Muscle of leg (tissue), 11 donors: ENCODE results near the gene GABBR2. TPM values are rescaled to one million over a fixed set of nuclear protein-coding genes. Genes with fewer than 3 reads are reported as not detected.

Experiments used
- DNase-seq: peaks from one replicate; pipeline ENCODE4 v3.0.0; 2013
- H3K27ac ChIP-seq: one replicate; pipeline ENCODE4 v1.5.1; 2013; ENCODE audit warnings: mild to moderate bottlenecking, low read length, control low read depth
- H3K27me3 ChIP-seq: one replicate; pipeline ENCODE4 v1.6.1; 2013; ENCODE audit warnings: low read length; ENCODE audit not compliant: control insufficient read depth, insufficient read depth
- H3K36me3 ChIP-seq: one replicate; pipeline ENCODE4 v1.6.1; 2013; ENCODE audit warnings: low read length; ENCODE audit not compliant: control insufficient read depth, insufficient read depth
- H3K4me1 ChIP-seq: one replicate; pipeline ENCODE4 v1.6.1; 2013; ENCODE audit warnings: low read length; ENCODE audit not compliant: control insufficient read depth, insufficient read depth
- H3K4me3 ChIP-seq: one replicate; pipeline ENCODE4 v1.5.1; 2013; ENCODE audit warnings: low read length, control low read depth
- H3K9me3 ChIP-seq: replicated peaks from 2 replicates; pipeline ENCODE4 v1.6.1; 2013; ENCODE audit warnings: low read depth, low read length; ENCODE audit not compliant: control insufficient read depth
- WGBS: methylation state at CpG from one replicate; pipeline ENCODE4 v1.1.5; 2013; ENCODE audit warnings: missing lambda C conversion rate; ENCODE audit not compliant: insufficient coverage; 5-methylcytosine and 5-hydroxymethylcytosine counted together
- polyA plus RNA-seq, 8 donors: library from polyadenylated mRNA; unstranded; fragments of 120-200 nt; gene quantifications; one replicate each; pipeline versions ENCODE4 v1.2.1 to v1.2.3, GENCODE V29; 2013; ENCODE audit warnings: inconsistent platforms in 1 of 8, low replicate concordance in 1 of 8; ENCODE audit not compliant: insufficient read length in 8 of 8, insufficient read depth in 1 of 8
- total RNA-seq: library from RNA; stranded (reverse); fragments of 120-200 nt; gene quantifications from one replicate; pipeline ENCODE4 v1.2.4, GENCODE V29; 2013

The GABBR2 gene
- total and polyA plus RNA-seq, 9 donors = 0.35 to 1.6 (median 0.89) TPM

- Histone ChIP-seq H3K4me1 (peaks cover 7% of the 10 kb centered on the region), H3K4me3 (no peak overlapping the region), H3K27ac (no peak overlapping the region), H3K9me3 (peaks cover 4% of the 10 kb centered on the region), H3K36me3 (no peaks in the 10 kb centered on the region), H3K27me3 (peaks cover 5% of the 10 kb centered on the region)
- WGBS = no CpG with 5 or more reads among the region's 1 CpG
- no peak for DNase-seq
Observed at GRCh38 chr9:98365227-98365669, 343.5 kb downstream of the GABBR2 start.

DNA sequence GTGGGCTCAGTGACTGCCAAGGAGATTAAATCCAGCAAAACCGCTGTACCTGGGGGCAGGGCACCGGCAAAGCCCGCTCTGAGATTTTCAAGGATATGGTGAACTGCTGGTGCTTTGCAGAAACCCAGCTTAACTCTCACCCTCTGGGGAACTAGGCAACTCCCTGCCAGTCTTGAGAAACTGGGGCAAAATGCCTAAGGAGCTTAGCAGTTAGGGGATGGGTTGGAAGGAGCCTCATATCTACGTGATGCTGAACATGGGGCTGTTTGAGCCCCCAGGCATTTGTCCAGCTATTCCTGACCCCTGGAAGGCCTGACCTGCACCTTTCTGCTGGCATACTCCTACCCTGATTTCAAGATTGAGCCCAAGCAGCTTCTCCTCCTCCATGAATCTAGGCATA is 344.6 kb downstream of the GABBR2 start:
- peaks cover 7% of the 10 kb centered on the region for H3K4me1 ChIP-seq
- no peak for DNase-seq
- WGBS = 60% methylated on average over 1 of the region's 4 CpGs
- H3K4me3 ChIP-seq = no peak overlapping the region
- peaks cover 4% of the 10 kb centered on the region for H3K9me3 ChIP-seq
- no peak overlapping the region for H3K27ac ChIP-seq
- H3K27me3 ChIP-seq = peaks cover 5% of the 10 kb centered on the region
- H3K36me3 ChIP-seq = no peaks in the 10 kb centered on the region

DNA sequence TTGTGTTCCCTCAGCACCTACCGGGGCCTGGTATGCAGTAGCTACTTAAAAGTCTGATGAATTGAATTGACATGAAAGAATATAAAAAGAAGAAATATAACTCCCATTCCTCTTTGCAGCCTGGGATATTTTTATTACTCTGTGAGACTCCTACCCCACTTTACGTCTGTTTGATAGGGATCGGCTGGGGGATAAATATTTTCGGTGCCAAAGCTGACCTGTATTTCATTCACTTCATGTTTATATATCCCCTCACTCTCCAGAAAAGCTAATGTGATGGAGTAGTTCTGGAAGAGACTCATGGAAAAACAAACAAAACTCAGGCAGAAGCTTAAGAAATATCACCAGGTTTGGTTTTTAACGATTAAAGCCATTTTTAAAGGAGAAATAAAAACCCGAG is 345.1 kb downstream of the GABBR2 start:
- peaks cover 4% of the 10 kb centered on the region for H3K9me3 ChIP-seq
- WGBS = 47% methylated on average over 2 of the region's 6 CpGs
- no peaks in the 10 kb centered on the region for H3K36me3 ChIP-seq
- no peak overlapping the region for H3K4me3 ChIP-seq
- H3K4me1 ChIP-seq = peaks cover 3% of the 10 kb centered on the region
- no peak for DNase-seq
- H3K27ac ChIP-seq = no peak overlapping the region
- peaks cover 5% of the 10 kb centered on the region for H3K27me3 ChIP-seq

DNA sequence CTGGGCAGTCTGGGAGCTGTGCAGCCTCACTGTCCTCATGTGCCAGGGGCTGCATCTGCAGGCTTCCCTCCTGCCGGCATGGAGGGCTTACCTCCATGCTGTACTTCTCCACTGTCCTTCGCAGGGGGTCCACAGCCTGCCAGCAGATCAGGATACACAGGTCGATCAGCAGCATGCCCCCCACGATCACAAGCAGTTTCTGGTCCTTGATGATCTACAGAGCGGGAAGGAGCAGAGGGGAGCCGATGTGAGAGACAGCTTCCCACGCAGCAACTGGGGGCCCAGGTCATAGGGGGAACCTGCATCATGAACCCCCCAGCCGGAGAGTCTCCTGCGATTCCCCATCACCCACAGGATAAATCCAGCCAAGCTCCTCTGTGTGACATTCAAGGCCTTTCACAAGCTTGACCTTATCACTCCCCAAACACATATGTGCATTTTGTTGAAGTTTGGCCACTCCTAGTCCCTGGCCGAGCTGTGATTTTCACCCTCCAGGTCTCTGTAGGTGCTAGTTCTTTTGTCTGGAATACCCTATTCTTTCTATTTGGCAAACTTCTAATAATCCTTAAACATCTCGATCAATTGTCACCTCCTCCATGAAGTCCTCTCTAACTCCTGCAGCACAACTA is 346.0 kb downstream of the GABBR2 start:
- H3K4me1 ChIP-seq = peaks cover 2% of the 10 kb centered on the region
- H3K36me3 ChIP-seq = no peaks in the 10 kb centered on the region
- 81% methylated on average over 6 of the region's 11 CpGs for WGBS
- H3K4me3 ChIP-seq = no peak overlapping the region
- H3K9me3 ChIP-seq = peaks cover 4% of the 10 kb centered on the region
- peaks cover 5% of the 10 kb centered on the region for H3K27me3 ChIP-seq
- DNase-seq = no peak
- no peak overlapping the region for H3K27ac ChIP-seq

DNA sequence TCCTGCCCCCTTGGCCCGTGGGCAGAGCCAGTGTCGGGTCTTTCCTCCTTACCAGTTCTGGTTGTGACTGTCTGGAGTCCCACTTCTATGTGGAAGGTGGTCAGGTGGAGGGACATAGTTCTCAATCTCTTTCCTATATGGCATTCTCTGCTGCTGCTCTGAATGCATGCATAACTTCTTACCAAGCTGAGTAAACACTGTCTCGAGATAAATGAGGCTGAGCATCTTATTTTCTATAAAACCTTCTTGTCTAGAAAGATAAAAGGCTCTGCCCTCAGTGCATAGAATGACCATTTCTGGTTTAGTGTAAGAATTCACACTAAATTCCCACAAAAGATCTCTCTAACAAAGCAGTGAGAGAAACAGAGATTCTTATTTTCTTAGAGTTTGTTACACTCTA is 347.1 kb downstream of the GABBR2 start:
- Histone ChIP-seq H3K4me1 (peaks cover 2% of the 10 kb centered on the region), H3K4me3 (no peak overlapping the region), H3K27ac (no peak overlapping the region), H3K36me3 (no peaks in the 10 kb centered on the region), H3K9me3 (peaks cover 4% of the 10 kb centered on the region), H3K27me3 (peaks cover 5% of the 10 kb centered on the region)
- 60% methylated on average over 2 of the region's 3 CpGs for WGBS
- DNase-seq = no peak

GRCh38 chr9:98360176-98360708 is 348.5 kb downstream of the GABBR2 start:
- DNase-seq = no peak
- no CpG with 5 or more reads among the region's 2 CpGs for WGBS

DNA sequence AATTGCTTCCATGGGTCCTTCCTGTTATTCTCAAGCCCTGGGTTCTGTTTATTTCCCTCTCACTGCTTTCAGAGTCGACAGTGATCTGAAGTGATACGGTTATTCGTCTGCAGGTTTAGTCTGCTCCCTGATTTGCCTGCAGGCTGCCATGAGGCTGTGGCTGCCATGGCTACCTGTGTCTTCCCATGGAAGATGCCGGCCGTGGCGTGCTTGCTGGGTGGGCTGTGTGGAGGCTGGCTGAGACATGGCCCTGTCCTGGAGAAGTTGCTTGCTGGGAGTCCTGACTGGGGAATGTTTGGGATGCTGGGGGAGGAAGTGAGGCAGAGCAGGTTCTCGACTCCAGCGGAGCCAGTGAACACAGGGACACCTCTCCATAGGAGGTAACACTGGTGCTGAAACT is 349.2 kb downstream of the GABBR2 start:
- H3K9me3 ChIP-seq = no peaks in the 10 kb centered on the region
- H3K36me3 ChIP-seq = no peaks in the 10 kb centered on the region
- no peak overlapping the region for H3K4me3 ChIP-seq
- H3K27ac ChIP-seq = no peak overlapping the region
- peaks cover 2% of the 10 kb centered on the region for H3K4me1 ChIP-seq
- 74% methylated on average over 5 of the region's 8 CpGs for WGBS
- DNase-seq = no peak
- H3K27me3 ChIP-seq = peaks cover 5% of the 10 kb centered on the region

More at GRCh38 chr9:98360176-98360708, 348.5 kb downstream of the GABBR2 start:
- H3K9me3 ChIP-seq = peaks cover 1% of the 10 kb centered on the region
- H3K36me3 ChIP-seq = no peaks in the 10 kb centered on the region
- H3K4me3 ChIP-seq = no peak overlapping the region
- no peak overlapping the region for H3K27ac ChIP-seq
- H3K4me1 ChIP-seq = peaks cover 2% of the 10 kb centered on the region
- H3K27me3 ChIP-seq = peaks cover 5% of the 10 kb centered on the region

DNA sequence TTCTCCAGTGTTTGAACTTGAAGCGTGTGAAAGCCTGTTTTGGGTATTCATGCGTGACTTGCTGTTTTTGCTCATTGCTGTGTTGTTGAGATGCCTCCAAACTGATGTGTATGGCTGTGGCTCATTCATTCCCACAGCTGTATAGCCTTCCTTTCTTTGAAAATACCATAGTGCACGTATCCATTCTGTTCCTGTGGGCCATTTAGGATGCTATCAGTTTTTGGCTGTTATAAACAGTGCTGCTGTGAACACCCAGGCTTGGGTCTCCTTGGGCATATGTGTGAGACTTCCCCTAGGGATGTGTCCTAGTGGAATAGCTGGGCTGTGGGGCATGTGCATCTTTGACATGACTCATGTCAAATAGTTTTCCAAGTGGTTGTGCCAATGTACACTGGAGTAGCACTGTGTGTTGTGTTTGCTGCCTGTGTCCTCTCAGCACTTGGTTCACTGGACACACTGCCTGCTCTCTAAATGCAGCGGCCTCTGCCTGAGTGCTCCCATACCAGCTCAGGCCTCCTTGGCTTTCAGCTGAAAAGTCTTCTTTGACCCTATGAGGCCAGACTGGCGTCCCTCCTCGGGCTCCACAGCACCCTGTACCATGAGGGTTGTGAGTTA is 350.7 kb downstream of the GABBR2 start:
- no peak overlapping the region for H3K27ac ChIP-seq
- H3K4me1 ChIP-seq = peaks cover 2% of the 10 kb centered on the region
- no peaks in the 10 kb centered on the region for H3K36me3 ChIP-seq
- WGBS = 100% methylated on average over 1 of the region's 6 CpGs
- peaks cover 5% of the 10 kb centered on the region for H3K27me3 ChIP-seq
- no peak overlapping the region for H3K4me3 ChIP-seq
- no peak for DNase-seq
- H3K9me3 ChIP-seq = no peaks in the 10 kb centered on the region

GRCh38 chr9:98356953-98357690 is 351.6 kb downstream of the GABBR2 start:
- no peak overlapping the region for H3K4me3 ChIP-seq
- no peak overlapping the region for H3K27ac ChIP-seq
- H3K27me3 ChIP-seq = peaks cover 2% of the 10 kb centered on the region
- DNase-seq = no peak
- H3K36me3 ChIP-seq = no peaks in the 10 kb centered on the region
- no CpG with 5 or more reads among the region's 8 CpGs for WGBS
- H3K9me3 ChIP-seq = no peaks in the 10 kb centered on the region
- H3K4me1 ChIP-seq = peaks cover 2% of the 10 kb centered on the region

DNA sequence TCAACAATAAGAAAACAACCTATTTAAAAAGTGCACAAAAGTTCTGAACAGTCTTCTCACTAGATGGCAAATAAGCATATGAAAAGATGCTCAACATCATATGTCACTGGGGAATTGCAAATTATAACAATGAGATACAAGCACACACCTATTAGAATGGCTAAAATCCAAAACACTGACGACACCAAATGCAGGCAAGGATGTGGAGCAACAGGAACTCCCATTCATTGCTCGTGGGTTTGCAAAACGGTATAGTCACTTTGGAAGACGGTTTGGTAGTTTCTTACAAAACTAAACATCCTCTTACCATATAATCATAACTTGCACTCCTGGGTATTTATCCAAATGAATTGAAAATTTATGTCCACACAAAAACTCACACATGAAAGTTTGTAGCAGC is 352.4 kb downstream of the GABBR2 start:
- Histone ChIP-seq H3K9me3 (peaks cover 4% of the 10 kb centered on the region), H3K27me3 (peaks cover under 1% of the 10 kb centered on the region), H3K36me3 (no peaks in the 10 kb centered on the region), H3K27ac (no peak overlapping the region), H3K4me3 (no peak overlapping the region), H3K4me1 (no peaks in the 10 kb centered on the region)
- no peak for DNase-seq
- no CpG with 5 or more reads among the region's 4 CpGs for WGBS
